Bronchial epithelial cell (primary cell): ENCODE measurements around the gene INSYN1. TPM values are rescaled to one million over a fixed set of nuclear protein-coding genes. Genes with fewer than 3 reads are reported as not detected.

Experiments used
- DNase-seq: peaks from one replicate; pipeline ENCODE4 v3.0.0-alpha.2; 2010; ENCODE audit warnings: low read depth
- FAIRE-seq: peaks from 2 replicates; lab custom pipeline; 2011; peaks lifted over from hg19 to GRCh38; lab: Jason Lieb, UNC
- H3K27me3 ChIP-seq: 2 replicates; pipeline ENCODE4 v1.5.1; 2011; ENCODE audit warnings: low read length; ENCODE audit not compliant: control insufficient read depth, insufficient read depth
- H3K36me3 ChIP-seq: 2 replicates; pipeline ENCODE4 v1.5.1; 2011; ENCODE audit warnings: low read length; ENCODE audit not compliant: control insufficient read depth, insufficient read depth
- H3K4me3 ChIP-seq: 2 replicates; pipeline ENCODE4 v1.5.1; 2011; ENCODE audit warnings: mild to moderate bottlenecking, low read depth, low read length, control low read depth
- CTCF ChIP-seq: IDR thresholded peaks from 2 replicates; pipeline ENCODE4 v1.5.1; 2011; ENCODE audit warnings: mild to moderate bottlenecking, moderate library complexity, low read length, control low read depth, inconsistent platforms; ENCODE audit not compliant: insufficient read depth, severe bottlenecking
- total RNA-seq: library from RNA; depleted of rRNA; stranded (reverse); fragments of >200 nt; gene quantifications from 2 replicates; pipeline ENCODE4 v1.2.1, GENCODE V29; 2014

INSYN1 gene
- total RNA-seq, 1 donor from 2014 or later: under 0.01 TPM

- FAIRE-seq: no peak
- Histone ChIP-seq H3K4me3 (no peak overlapping the region), H3K36me3 (peaks cover 2% of the 10 kb centered on the region), H3K27me3 (no peaks in the 10 kb centered on the region)
- DNase-seq: no peak
- TF ChIP-seq CTCF: no peak
Measured at GRCh38 chr15:73694419-73694818, 58.7 kb downstream of the INSYN1 start.

GRCh38 chr15:73691396-73691795 lies 61.8 kb downstream of the INSYN1 start:
- FAIRE-seq: no peak
- no peak for TF ChIP-seq CTCF
- Histone ChIP-seq H3K4me3 (no peak overlapping the region), H3K36me3 (no peaks in the 10 kb centered on the region), H3K27me3 (no peaks in the 10 kb centered on the region)
- peak; percentile 76 for DNase-seq

- DNase-seq: no peak
- no peak for FAIRE-seq
- Histone ChIP-seq H3K27me3 (no peaks in the 10 kb centered on the region), H3K36me3 (no peaks in the 10 kb centered on the region), H3K4me3 (no peak overlapping the region)
- no peak for TF ChIP-seq CTCF
Measured at GRCh38 chr15:73688455-73688854, 64.7 kb downstream of the INSYN1 start.

- Histone ChIP-seq H3K4me3 (no peak overlapping the region), H3K36me3 (no peaks in the 10 kb centered on the region), H3K27me3 (no peaks in the 10 kb centered on the region)
- no peak for TF ChIP-seq CTCF
- DNase-seq (no peak), FAIRE-seq (no peak)
Measured at GRCh38 chr15:73687351-73687750, 65.8 kb downstream of the INSYN1 start.

GRCh38 chr15:73686781-73687256 lies 66.3 kb downstream of the INSYN1 start:
- peak; percentile 79 for DNase-seq
- Histone ChIP-seq H3K27me3 (no peaks in the 10 kb centered on the region), H3K36me3 (no peaks in the 10 kb centered on the region), H3K4me3 (no peak overlapping the region)
- TF ChIP-seq CTCF: no peak
- no peak for FAIRE-seq

- H3K27me3 ChIP-seq: no peaks in the 10 kb centered on the region
- FAIRE-seq (no peak), DNase-seq (no peak)
- no peak overlapping the region for H3K4me3 ChIP-seq
- TF ChIP-seq CTCF: no peak
- no peaks in the 10 kb centered on the region for H3K36me3 ChIP-seq
Measured at GRCh38 chr15:73685981-73686380, 67.2 kb downstream of the INSYN1 start.
